NT2/D1 (cell line): ENCODE results near the gene PITRM1.

Experiments used
- SUZ12 ChIP-seq: IDR thresholded peaks from 2 replicates; pipeline ENCODE4 v1.6.1; 2011; ENCODE audit not compliant: insufficient read length, insufficient read depth; ENCODE audit errors: extremely low read depth
- YY1 ChIP-seq: IDR thresholded peaks from 2 replicates; pipeline ENCODE4 v1.6.1; 2011; ENCODE audit not compliant: insufficient read length, insufficient read depth
- ZNF274 ChIP-seq: IDR thresholded peaks from 2 replicates; pipeline ENCODE4 v1.6.1; 2011; ENCODE audit warnings: mild to moderate bottlenecking, low read depth, low read length

DNA sequence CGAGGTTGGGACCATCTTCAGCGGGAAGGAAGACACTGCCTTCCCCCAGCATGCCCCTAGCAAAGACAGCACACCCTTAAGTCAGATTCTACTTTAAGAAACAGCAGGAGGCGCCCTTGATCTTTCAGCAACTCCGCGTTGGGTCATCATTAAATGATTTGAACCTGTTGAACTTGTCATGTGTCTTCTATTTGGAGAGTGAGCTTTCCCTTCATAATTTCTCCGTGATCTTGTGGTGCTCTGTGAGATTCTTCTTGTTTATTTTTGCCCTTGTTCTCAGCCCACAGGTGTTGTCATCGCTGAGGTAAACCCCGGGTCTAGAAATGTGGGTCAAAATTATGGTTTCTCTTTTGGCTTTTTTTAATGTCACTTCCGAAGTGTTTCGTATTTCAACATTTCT is 49.5 kb upstream of the PITRM1 start:
- TF ChIP-seq YY1 = no peak
- TF ChIP-seq SUZ12 = no peak
- no peak for TF ChIP-seq ZNF274
